CD4-positive, alpha-beta T cell treated with Interleukin-15 for 4 hours (primary cell): ENCODE results near the gene SLC13A4.
"Not testable (repeated sequence)": the region's sequence is repeated elsewhere in the genome, so short reads cannot be mapped to it uniquely, and the experiment has no call there.

Experiments used
- DNase-seq: peaks from one replicate; pipeline ENCODE4 v3.0.0-alpha.2; 2020; ENCODE audit warnings: low spot score

Gene SLC13A4, protein sequence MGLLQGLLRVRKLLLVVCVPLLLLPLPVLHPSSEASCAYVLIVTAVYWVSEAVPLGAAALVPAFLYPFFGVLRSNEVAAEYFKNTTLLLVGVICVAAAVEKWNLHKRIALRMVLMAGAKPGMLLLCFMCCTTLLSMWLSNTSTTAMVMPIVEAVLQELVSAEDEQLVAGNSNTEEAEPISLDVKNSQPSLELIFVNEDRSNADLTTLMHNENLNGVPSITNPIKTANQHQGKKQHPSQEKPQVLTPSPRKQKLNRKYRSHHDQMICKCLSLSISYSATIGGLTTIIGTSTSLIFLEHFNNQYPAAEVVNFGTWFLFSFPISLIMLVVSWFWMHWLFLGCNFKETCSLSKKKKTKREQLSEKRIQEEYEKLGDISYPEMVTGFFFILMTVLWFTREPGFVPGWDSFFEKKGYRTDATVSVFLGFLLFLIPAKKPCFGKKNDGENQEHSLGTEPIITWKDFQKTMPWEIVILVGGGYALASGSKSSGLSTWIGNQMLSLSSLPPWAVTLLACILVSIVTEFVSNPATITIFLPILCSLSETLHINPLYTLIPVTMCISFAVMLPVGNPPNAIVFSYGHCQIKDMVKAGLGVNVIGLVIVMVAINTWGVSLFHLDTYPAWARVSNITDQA

DNA sequence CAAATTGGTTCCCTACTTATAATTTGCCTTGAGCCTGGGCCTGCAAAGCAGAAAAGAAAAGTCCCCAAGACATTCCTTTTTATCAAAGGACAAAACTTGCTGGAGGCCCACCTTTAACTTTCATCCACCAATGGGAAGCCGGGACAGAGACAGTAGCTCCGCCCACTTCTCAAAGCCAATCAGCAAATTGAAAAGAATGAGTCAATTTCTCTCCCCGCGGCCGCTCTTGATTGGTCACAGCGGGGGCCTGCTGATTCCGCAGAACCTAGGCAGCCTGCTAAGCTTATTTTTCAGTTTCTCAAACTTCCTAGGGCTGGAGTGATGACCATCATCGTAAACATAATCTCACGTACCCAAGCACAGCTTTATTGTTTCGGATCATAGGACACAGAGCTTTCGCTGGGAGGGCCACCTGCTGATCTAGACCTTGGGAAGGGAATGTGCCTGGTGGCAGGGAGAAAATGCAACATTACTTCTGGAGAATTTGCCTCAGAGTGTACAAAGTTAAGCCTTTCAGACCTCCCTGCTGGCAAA, at the start of gene SLC13A4:
Gene SLC13A4 (minus strand): TSS at position 51 of the 534 bp plus-strand sequence. CDS start 690 bp downstream, outside the sequence.
- DNase-seq: no peak

DNA sequence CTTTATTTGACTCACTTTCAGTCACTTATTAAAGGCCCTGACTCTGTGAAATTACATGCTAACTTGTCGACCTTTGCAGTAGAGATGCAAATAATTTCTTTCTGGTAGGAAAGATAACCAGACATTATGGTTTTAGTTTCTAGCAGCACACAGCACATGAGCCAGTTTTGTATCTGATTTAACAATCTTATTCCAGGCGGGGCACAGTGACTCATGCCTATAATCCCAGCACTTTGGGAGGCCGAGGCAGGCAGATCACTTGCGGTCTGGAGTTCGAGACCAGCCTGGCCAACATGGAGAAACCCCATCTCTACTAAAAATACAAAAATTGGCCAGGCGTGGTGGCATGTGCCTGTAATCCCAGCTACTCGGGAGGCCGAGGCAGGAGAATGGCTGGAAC, 47.9 kb upstream of the SLC13A4 start:
- DNase-seq: not testable (repeated sequence)

DNA sequence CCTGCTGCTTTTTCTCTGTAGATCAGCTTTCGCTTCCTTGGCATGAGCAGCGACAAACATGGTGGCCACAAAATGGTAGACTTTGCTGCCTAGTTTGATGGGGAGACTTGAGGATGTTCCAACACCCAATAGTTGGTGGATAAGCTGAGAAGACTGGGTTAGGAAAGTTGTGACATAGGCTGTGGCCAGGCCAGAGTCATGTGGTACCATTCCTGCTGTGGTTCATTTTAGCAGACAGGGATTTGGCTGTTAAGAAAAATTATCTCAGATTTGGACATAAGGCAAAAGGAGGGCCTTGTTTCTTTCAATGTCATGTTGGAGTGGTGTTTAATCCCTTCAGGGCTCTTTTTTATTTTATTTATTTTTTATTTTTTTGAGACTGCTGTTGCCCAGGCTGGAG, 47.2 kb upstream of the SLC13A4 start:
- DNase-seq: no peak

DNA sequence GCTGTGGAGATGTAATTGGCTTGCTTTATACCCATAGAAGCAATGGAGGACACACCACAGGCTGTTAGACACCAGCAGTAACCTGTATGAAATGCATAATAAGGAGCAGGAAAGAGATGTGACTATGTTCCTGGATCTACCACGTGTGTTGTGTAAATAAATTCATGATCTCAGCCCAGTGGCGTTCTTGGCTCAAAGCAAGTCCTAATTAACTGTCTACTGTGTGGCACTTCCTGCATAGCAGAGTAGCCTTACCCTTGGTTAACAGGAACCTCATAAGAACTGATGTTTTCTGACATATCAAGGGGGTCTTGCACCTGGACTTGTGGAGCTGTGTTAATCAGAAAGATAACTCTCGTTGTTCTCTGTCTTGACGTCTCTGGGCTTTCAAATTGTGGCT, 46.3 kb upstream of the SLC13A4 start:
- DNase-seq: no peak

DNA sequence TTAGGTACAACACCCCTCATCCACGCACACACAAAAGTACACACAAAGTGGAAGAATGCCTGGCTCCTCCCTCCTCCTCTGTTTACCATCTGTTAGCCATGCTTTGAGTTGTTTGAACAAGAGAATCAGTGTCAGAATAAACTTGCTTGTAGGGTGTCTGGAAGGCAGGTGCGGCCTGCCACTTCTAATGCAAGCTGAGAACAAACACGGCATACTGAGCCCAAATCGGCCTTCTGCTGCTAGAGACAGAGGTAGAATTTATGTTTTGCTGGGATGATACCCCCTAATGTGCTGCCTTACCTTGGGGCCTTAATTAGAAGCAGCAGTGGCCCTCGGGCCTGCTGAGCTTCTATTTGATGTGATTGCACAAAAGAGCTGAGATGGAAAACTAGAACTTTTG, 45.5 kb upstream of the SLC13A4 start:
- DNase-seq: no peak

DNA sequence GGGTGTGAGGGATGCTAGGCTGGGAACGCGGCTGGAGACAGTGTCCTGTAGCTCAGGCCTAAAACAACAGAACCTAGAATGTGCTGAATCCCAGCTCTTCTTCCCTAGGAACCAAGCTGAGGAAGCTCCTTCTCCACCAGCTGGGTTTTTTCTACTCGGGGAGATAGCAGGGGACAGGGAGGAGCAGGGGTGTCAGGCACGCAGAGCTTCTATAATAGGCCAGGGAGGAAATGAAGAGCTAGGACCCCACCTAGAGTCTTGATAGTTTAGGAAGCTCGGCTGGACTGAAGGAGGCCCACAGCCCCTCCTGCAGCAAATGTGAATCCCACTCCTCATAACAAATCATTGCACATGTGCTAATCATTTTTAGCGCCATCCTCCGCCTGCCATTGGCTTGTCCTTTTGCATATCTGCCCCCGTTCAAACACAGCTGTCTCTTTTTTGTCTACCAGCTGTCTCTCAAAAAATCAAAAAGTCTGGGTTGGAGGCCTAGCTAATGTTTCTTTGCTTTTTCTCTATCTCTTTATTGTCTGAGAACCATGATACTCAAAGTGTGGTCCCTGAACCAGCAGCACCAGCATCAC, 44.7 kb upstream of the SLC13A4 start:
- no peak for DNase-seq

DNA sequence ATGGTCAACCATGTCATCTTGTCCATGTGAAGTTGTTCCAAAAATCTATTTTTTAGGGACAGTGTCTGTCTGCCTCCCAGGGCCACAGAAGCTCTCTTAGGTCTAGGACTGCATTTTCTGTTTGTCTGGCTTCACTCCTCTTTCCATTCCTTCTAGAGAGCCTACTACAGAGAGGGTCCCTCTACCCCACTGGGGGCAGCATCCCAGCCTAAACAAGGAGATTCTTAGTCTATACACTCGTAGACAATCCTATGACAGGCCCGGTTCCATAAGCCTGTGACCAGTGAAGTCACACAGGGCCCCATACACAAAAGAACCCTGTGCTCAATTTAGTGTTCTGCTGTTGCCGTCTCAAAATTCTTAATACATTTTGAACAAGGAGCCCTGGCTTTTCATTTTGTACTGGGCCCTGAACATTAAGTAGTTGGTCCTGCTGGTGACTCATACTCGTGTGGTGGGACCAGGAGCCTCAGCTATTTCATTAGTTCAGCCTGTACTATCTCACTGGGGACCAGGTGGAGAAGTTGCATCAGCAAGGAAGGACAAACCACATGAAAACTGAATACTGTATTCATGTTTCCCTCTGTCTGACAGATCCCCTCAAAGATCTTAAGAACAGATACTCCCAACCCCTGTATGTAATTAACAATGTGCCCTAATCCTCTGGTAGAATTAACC, 44.1 kb upstream of the SLC13A4 start:
- DNase-seq: no peak

DNA sequence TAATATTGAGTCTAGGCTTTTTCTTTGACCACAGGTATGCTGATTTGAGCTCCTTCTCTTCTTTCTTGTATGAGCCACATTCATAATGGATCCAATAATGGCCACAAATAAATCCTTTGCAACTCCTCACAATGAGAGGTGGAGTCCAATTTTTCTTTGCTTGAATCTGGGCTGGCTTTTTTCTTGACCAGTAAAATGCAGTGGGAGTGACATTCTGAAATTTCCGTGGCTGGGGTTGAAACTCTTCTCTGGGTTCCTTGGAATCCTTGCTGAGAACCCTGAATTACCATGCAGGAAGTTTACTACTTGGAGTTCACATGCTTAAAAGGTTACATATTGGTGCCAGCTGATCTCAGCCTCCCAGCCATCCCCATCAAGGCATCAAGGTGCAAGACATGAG, 43.1 kb upstream of the SLC13A4 start:
- DNase-seq: no peak

DNA sequence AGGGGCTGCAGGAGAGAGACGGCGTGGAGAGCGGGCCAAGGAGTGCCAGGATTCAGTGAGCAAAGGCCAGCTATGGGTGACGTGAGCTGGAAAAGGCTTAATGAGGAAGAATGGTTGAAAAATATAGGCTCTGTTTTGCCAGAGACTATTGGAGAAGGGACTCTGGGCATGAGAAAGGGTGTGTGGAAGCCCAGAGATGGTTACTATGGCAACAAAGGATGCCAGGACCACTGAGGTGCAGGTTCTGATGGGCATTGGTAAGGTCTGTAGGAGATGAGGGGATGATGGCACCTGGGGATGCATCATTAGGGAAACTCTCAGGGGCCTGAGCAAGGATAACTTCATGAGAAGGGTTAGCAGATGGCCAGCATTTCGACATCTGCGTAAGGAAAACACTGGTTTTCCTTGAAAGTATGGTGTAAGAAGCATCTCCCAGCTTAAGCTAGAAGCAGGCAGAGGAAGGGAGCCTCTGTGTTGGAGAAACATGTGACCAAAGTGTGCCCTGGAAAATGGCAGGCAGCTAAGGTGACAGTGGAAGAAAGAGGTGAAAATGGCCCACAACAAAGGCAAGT, 42.2 kb upstream of the SLC13A4 start:
- DNase-seq: no peak

DNA sequence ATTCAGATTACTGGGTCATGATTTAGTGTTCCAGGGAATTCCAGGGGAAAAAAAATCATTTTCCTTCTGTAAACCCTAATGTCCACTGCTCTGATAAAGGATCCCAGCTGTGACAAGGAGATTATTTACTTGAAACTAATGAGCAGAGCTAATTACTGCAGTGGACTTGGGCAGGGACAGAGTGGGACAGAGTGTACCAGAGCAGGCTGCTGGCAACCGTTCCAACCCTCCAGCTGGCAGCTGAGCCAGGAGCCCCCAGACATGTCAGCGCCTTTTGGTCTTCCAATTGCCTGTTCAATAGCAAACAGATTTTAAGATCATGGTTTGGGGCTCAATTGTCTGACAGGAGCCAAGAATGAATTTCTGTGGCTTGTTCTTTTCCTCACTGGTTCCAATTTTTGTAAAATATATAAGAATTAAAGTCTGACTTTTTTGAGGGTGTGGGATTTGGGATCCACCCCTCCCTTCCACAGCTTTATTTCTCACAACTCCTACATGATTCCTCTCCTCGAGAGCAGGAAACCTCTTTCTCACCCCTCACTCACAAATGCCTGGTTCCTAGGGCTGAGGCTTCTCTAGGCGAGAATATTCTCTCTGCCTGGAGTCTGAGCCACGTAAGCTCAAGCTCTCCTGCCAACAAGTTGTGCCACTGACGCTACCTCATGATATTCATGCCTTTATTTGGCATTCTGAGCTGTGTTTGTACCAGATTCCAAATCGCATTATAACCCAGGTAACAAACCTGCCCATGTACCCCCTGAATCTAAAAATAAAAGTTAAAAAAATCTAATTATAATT, 41.2 kb upstream of the SLC13A4 start:
- no peak for DNase-seq

DNA sequence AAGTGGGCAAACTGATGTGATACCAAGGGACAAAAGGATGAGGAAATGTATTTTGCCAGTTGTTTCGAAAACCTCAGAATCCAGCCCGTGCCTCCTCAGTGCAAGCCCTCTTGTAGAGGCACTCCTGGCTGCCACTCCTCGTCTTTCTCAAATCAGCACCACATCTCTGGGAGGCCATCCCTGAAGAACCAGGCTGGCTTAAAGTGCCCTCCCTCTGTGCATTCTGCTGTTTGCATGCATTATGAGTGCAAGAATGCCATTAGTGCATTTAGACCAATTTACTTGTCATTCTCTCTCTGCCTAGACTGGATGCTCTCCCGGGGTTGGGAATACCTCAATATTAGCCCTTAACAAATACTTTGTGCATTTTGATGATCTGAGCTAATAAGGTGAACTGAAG, 40.5 kb upstream of the SLC13A4 start:
- no peak for DNase-seq

DNA sequence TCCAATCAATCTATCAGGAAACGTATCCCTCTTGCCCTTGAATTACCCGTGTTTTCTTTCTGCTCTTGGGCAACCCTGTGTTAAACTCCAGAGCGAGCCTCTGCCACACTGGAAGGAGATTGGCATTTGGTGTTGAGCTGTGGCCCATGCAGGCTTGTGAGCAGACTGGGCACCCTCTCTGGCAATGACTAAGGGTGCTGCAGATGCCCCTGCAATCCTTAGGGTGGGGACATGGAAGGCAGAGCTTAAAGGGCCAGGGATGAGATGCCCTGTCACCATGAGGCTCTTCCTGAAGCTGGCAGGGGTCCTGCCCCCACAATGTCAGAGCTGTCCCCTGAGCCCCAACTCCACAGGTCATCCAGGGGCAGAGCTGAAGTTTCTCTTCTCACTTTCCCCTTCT, 40.1 kb upstream of the SLC13A4 start:
- no peak for DNase-seq

DNA sequence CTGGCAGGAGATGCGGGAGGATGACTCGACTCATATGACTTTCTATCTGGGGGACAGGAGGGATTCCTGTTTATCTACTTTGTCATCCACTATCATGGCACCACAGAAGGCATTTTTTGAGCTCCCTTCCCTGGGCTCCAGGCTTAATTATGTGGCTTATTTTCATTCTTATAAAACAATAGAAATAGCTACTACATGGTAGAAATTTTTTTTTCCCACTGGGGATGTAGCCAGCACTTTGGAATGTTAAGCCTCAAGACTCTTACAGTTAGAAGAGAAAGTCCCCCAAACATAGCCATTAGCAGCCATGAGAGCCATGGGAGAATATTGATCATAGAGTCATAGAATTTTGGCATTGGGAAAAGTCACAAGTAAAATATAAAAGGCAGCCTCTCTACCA, 35.3 kb upstream of the SLC13A4 start:
- DNase-seq: no peak

DNA sequence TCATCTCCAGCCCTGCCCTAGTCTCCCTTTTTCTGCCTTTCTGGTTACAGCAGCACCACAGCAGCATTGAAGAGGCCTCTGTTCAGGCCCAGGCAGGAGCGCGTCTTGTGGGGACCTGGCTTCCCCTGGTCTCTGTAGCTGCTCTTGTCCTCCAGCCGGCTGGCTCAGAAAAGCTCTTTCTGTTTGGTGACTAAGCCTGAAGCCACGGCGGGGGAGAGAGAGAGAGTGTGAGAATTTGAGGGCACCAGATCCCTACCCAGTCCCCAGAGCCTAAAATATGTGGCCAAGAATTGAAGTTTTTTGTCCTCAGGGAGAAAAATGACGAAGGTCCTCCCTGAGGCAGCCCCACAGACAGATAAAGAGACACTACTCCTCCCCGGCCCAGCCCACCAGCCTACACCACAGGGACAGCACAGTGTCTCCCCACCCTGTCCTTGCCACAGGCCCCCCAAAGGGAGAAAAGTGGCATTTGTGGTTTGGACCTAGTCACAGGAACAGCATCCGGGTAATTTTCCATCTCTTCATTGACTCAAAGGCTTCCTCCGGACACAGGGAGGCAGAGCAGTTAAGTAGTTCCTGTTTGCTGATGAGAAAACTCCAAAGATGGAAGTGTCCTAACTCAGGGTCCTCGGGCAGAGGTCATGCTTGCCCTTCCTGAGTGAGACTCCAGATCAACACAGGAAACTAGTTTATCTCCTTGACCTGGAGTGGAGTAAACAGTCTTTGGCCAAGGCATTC, 33.9 kb upstream of the SLC13A4 start:
- no peak for DNase-seq

DNA sequence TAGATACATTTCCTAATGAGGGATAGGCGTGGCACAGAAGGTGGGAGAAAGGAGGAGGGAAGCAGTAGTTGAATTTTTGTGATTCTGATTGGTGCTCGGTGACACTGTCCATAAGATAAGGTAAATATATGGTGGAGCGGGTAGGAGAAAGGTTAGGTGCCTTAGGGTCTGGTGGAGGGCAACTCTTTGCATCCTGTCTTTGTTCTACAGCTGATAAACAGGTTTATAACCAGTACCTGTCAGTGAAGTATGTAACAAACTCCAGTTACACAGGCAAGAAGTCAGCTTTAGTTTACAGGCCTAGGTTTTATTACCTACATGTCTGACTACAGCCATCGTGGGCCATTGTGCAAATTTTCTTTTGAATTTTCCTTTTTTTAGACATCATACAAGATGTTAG, 31.5 kb upstream of the SLC13A4 start:
- no peak for DNase-seq

DNA sequence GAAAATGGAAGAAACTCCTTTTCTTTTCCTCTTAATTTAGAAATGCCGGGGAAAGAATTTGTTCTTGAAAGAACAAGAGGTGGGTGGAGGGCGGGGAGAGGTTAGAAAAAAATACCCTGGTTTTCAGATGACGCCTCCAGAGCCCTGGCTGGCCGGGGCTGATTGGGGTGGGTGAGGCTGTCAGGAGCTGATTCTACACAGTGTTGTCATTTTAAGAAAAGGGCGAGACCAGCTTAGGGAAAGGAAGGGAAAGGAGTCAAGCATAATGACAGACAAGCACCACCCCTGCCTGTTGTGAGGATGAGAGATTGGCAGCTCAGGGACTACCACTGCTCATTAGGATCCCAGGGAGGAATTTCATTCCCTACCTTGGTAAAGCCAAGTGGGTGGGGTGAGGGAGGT, 30.5 kb upstream of the SLC13A4 start:
- DNase-seq: no peak

DNA sequence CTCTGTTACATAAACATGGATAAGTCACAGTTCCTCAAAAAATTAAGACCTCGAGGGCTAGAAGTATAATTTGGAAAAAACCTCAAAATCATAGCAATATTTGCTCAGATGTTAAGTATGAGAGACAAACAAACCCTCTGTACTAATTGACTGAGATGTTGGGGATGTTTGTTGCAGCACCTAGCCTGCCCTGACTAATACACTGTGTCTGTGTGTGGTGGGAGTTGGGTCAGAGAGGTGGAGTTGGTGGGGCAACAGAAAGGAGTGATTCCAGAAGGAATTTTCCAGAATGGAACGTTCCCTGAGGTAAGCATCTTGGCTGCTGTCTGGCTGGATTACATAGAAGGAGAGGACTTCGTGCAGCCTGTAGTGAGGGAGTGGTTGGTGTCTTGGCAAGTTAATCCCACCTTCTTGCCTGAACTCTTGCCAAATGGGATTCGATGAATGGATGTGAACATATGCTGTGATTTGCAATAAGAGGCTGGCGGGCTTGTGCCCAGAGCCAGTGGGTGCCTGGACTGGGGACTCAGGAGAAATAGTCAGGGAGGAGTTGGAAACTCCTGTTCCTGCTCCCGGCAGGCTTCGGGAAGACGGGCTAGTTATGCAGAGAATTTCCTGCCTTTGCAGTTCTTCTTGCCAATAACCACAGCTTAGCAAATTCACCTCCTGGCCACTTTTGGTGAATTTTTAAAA, 29.9 kb upstream of the SLC13A4 start:
- DNase-seq: no peak

DNA sequence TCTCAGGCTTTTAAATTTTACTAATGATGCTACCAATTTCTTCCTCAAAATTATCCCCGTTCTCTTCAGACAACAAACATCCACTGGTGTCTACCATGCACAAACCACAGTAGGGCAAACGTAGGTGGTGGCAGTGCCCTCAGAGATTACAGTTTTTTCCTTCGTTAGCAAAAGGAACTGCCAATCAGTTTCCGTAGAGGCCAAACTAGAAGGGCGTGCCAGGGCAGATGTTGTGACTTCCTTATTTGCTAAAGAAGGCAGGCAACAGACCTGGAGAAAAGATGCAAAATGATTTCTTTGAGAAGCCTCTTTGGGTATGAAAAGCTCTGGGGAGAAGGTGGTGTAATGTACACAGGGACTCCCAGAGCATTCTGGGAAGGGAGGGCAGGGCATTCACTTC, 28.2 kb upstream of the SLC13A4 start:
- no peak for DNase-seq

DNA sequence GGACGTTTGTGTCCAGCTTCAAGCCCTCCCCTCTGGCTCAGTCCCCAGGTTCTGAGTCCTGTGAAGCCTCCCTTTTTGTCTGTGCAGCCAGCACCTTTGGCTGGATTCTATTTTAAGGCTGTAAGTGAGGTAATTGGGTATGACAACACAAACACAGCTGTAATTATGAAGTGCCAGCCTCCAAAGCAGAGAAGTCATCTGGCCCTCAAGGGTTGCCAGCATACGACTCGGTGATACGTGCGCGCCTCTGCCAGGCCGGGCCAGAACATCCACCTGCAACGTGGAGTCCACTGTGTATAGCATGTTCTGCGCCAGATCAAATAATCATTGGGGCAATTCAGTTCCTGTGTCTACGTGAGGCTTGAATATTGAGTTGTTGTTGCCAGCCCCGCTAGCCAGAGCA, 27.4 kb upstream of the SLC13A4 start:
- no peak for DNase-seq
